Right lung (tissue), 5 donors: ENCODE measurements around the gene GLB1L. TPM values are rescaled to one million over a fixed set of nuclear protein-coding genes. Genes with fewer than 3 reads are reported as not detected.
"Not testable (repeated sequence)": the region's sequence is repeated elsewhere in the genome, so short reads cannot be mapped to it uniquely, and the experiment has no call there.

Source experiments
- DNase-seq, 2 donors: peaks; one replicate each; pipeline ENCODE4 v3.0.0-alpha.2; 2013
- polyA plus RNA-seq, 5 donors: library from polyadenylated mRNA; unstranded; fragments of 120-200 nt; gene quantifications; one replicate each; pipeline versions ENCODE4 v1.2.1 to v1.2.3, GENCODE V29; 2013; ENCODE audit warnings: inconsistent platforms in 1 of 5, low replicate concordance in 1 of 5; ENCODE audit not compliant: insufficient read length in 5 of 5, insufficient read depth in 1 of 5

GLB1L gene
- polyA plus RNA-seq, 5 donors: 11.2 to 17.4 (median 15.2) TPM

GRCh38 chr2:219207134-219207883, 37.9 kb downstream of the GLB1L start:
- DNase-seq: no peak

DNA sequence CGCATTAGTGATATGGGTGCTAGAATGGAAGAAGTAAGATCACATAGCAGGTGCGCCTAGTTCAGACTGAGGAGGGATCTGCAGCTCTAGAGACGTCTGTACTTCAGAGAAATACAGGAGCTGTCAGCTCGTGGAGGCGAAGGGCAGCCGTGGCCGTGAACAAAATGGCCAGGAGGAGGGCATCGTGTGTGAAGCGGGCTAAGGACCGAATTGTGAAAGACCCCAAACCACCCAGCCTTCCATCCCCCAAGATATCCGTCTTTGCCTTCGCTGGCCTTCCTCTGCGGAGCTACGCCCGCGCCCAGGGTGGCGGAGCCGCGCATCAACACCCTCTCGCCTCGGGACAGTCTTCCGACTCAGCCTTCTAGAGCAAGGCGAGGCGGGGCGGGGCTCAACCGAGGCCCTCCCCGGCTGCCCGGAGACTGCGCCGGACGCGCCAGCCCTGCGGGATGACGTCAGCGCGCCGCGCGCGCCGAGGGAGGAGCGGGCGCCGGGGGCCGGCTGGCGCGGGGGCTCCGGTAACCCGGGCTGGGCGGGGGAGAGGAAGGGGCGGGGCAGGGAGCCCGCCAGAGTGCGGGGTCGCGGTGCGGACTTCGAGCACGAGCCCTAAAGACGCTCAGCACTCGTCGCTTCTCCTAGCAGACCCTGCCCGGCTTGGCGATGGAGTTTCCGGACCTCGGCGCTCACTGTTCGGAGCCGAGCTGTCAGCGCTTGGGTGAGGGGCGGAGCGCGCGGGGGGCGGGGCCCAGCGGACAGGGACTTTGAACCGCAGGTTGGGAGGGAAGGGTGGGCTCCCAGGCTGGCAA, 38.7 kb downstream of the GLB1L start, which contains the start of gene ZFAND2B:
ZFAND2B (plus strand) TSS at position 455 of the 806 bp plus-strand sequence; CDS start at position 661, 206 bp downstream.
- DNase-seq: peak; percentile 97

DNA sequence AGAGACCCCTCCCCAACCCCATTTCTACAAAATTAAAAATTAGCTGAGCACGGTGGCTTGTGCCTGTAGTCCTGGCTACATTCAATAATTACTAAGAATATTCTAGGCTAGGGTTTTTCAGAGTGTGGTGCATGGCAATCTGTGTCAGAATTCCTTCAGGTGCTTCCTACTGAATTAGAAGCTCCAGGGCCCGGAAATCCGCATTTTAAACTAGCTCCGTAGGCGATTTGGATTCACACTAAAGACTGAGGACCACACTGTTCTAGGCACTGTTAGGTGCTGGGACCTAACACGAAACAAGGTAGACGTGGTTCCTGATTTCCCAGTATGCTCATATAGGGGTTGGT, 39.3 kb downstream of the GLB1L start:
- DNase-seq: no peak

DNA sequence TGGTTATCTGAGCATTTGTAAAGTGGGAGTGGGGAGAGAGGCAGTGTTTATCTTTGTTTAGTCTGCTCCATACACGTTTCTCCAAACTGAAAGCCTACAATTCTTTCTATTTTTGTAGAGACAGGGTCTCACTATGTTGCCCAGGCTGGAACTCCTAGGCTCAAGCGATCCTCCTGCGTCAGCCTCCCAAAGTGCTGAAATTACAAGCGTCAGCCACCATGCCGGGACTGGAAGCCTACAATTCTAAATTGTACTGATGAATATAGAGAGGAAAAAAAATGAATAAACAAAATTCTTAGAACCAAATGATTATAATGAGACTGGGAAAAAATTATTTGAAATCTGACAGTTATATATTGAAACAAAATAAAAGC, 40.1 kb downstream of the GLB1L start:
- DNase-seq: no peak

- no peak for DNase-seq
Measured at GRCh38 chr2:219204425-219205164, 40.6 kb downstream of the GLB1L start.

GRCh38 chr2:219201331-219201730, 43.9 kb downstream of the GLB1L start:
- not testable (repeated sequence) for DNase-seq

DNA sequence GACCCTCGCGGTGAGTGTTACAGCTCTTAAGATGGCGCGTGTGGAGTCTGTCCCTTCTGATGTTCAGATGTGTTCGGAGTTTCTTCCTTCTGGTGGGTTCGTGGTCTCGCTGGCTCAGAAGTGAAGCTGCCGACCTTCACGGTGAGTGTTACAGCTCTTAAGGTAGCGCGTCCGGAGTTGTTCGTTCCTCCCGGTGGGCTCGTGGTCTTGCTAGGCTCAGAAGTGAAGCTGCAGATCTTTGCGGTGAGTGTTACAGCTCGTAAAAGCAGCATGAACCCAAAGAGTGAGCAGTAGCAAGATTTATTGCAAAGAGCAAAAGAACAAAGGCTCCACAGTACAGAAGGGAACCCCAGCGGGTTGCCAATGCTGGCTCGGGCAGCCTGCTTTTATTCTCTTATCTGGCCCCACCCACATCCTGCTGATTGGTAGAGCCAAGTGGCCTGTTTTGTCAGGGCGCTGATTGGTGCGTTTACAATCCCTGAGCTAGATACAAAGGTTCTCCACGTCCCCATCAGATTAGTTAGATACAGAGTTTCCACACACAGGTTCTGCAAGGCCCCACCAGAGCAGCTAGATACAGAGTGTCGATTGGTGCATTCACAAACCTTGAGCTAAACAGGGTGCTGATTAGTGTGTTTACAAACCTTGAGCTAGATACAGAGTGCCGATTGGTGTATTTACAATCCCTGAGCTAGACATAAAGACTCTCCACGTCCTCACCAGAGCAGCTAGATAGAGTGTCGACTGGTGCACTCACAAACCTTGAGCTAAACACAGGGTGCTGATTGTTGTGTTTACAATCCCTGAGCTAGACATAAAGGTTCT, 44.5 kb downstream of the GLB1L start:
- DNase-seq: not testable (repeated sequence)

DNA sequence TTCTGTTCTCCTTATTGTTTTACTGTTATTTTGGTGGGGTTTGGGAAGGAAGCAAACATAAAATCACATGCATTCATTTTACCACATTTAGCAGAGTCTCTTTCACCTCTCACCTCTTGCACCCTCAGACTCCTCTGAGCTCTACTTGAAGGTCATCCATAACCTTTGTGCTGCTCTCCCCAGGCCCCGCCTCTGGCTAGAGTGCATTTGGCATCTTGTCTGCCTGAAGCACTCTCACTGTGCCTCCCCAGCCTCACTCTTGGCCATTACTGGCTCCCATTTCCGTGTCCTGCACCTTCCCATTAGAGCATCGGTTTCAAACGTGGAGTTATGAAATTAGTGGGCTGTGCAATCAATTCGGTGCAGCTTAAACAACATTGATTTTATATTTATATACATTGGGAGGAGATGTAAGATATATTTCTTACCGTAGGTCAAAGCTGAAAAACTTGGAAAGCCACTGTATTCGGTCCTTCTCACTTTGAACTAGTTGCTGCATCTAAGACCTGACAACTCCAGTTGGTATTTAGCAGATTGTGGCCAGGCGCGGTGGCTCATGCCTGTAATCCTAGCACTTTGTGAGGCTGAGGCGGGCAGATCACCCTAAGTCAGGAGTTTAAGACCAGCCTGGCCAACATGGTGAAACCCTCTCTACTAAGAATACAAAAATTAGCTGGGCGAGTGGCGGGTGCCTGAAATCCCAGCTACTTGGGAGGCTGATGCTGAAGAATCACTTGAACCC, 45.6 kb downstream of the GLB1L start:
- DNase-seq: no peak

GRCh38 chr2:219198974-219199373, 46.3 kb downstream of the GLB1L start:
- DNase-seq: no peak

DNA sequence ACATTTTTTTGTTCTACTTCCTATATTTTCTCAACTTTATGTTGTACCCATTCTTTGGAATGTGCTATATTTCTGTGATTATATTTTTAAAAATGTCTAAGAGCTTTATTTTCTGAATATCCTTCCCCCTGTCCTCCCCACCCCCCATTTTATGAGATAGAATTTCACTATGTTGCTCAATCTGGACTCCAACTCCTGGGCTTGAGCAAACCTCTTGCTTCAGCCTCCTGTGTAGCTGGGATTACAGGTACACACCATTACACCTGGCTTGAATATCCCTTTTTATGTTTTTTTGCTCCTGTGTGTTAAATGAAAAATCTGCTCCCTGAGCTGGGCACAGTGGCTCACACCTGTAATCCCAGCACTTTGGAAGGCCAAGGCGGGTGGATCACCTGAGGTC, 47.9 kb downstream of the GLB1L start:
- no peak for DNase-seq

- no peak for DNase-seq
Measured at GRCh38 chr2:219186754-219187456, 58.3 kb downstream of the GLB1L start.

Other genes with a start within 250 kb of the GLB1L start
- 1 to 10 TPM in 4 of 5 donors, under 1 TPM in 1; 0.60 to 4.5 (median 3.1) TPM for gene CFAP65, start 203.9 kb downstream of the GLB1L start, polyA plus RNA-seq
- 1 to 10 TPM; 1.2 to 3.7 (median 2.1) TPM for gene IHH, start 184.5 kb downstream of the GLB1L start, polyA plus RNA-seq
- gene NHEJ1, start 84.6 kb downstream of the GLB1L start, polyA plus RNA-seq: 10 to 100 TPM; 14.8 to 20.9 (median 17.5) TPM
- gene SLC23A3, start 75.4 kb downstream of the GLB1L start, polyA plus RNA-seq: 1 to 10 TPM; 3.6 to 4.8 (median 3.9) TPM
- 10 to 100 TPM; 35.5 to 46.1 (median 38.5) TPM for gene CNPPD1, start 68.5 kb downstream of the GLB1L start, polyA plus RNA-seq
- gene RETREG2, start 67.2 kb downstream of the GLB1L start, polyA plus RNA-seq: 10 to 100 TPM; 73.4 to 88.4 (median 80.1) TPM
- 10 to 100 TPM; 31.5 to 45.9 (median 35.8) TPM for gene ZFAND2B, start 38.7 kb downstream of the GLB1L start, polyA plus RNA-seq
- 10 to 100 TPM; 25.4 to 41.5 (median 30.1) TPM for gene ABCB6, start 26.5 kb downstream of the GLB1L start, polyA plus RNA-seq
- gene ATG9A, start 15.8 kb downstream of the GLB1L start, polyA plus RNA-seq: 10 to 100 TPM; 38.7 to 44.8 (median 40.3) TPM
- 10 to 100 TPM; 58.2 to 87.0 (median 64.9) TPM for gene ANKZF1, start 15.6 kb downstream of the GLB1L start, polyA plus RNA-seq
- 10 to 100 TPM; 32.1 to 36.2 (median 35.2) TPM for gene STK16, start within 50 bp of the GLB1L start, polyA plus RNA-seq
- 1 to 10 TPM in 4 of 5 donors, under 1 TPM in 1; 0.34 to 5.7 (median 4.3) TPM for gene TUBA4B, start 7.8 kb upstream of the GLB1L start, polyA plus RNA-seq
- gene TUBA4A, start 8.5 kb upstream of the GLB1L start, polyA plus RNA-seq: 10 to 100 TPM; 24.7 to 51.2 (median 38.0) TPM
- 10 to 100 TPM; 56.5 to 81.6 (median 74.9) TPM for gene DNAJB2, start 33.9 kb upstream of the GLB1L start, polyA plus RNA-seq
- 1 to 10 TPM in 2 of 5 donors, under 1 TPM in 3; 0.30 to 1.2 (median 0.69) TPM for gene PTPRN, start 64.0 kb upstream of the GLB1L start, polyA plus RNA-seq
- not detected for gene RESP18, start 87.3 kb upstream of the GLB1L start, polyA plus RNA-seq
- 10 to 100 TPM; 48.3 to 89.7 (median 71.3) TPM for gene DNPEP, start 142.5 kb upstream of the GLB1L start, polyA plus RNA-seq
- 100 to 1,000 TPM in 1 of 5 donors, 10 to 100 TPM in 4; 10.2 to 190 (median 32.6) TPM for gene DES, start 172.9 kb upstream of the GLB1L start, polyA plus RNA-seq
- gene SPEG, start 189.4 kb upstream of the GLB1L start, polyA plus RNA-seq: 10 to 100 TPM; 18.1 to 35.5 (median 33.7) TPM